GM10248 (cell line): ENCODE results near the gene NLRP9.

Experiments
- CTCF ChIA-PET: fragments of 300-600 bp; sonication (Branson Sonifier 250); formaldehyde crosslinking; extraction: SDS; loops from one replicate; lab custom pipeline; 2021; ENCODE audit warnings: antibody characterized with exemption; lab: Yijun Ruan, JAX
- POLR2A ChIA-PET: fragments of 350-650 bp; sonication (Branson Sonifier 250); formaldehyde crosslinking; extraction: SDS; loops from one replicate; lab custom pipeline; 2020; ENCODE audit warnings: antibody characterized with exemption; lab: Yijun Ruan, JAX
- DNase-seq: peaks from one replicate; pipeline ENCODE4 v3.0.0; 2012; ENCODE audit errors: extremely low spot score
- TF ChIP-seq, protein P1 (sequence below): IDR thresholded peaks from 2 replicates; pipeline ENCODE4 v1.5.1; 2012; ENCODE audit warnings: mild to moderate bottlenecking, low read depth; ENCODE audit errors: extremely low read depth, missing control alignments, control extremely low read depth

NLRP9 gene

DNA sequence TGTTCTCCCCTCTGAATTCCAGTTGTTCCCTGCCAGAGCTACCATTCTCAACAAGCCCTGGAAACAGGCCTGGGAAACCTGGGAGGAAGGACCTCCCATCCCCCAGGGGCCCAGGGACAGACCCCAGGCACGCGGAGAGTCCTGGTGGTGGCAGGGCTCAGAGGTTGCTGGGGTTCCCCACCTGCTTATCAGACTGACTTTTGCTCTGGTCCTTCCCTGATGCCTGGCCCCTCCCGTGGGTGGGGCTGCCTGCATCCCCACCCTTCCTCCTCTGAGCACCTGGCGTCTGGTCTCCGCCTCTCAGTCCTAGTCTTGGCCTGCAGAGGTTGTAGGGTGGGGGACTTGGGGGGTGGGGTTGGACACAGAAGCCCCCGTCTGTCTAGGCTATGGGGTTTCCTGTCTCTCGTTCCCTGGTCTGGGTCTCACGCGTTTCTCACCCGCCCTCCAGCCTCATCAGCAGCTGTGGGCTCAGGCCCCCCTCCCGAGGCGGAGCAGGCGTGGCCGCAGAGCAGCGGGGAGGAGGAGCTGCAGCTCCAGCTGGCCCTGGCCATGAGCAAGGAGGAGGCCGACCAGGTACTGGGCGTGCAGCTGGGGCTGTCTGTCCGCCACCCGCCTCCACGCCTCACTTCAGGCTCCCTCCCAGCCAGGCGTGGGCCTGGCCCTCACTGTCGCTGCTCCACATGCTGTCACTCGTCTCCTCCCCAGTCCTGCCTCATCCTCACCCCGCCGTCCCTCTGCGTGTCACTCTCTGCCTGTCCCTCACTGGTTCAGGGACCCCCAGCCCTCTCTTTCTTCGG is 49.6 kb downstream of the NLRP9 start:
- POLR2A ChIA-PET, result no interaction called here
- DNase-seq, result no peak
- TF ChIP-seq, protein P1, sequence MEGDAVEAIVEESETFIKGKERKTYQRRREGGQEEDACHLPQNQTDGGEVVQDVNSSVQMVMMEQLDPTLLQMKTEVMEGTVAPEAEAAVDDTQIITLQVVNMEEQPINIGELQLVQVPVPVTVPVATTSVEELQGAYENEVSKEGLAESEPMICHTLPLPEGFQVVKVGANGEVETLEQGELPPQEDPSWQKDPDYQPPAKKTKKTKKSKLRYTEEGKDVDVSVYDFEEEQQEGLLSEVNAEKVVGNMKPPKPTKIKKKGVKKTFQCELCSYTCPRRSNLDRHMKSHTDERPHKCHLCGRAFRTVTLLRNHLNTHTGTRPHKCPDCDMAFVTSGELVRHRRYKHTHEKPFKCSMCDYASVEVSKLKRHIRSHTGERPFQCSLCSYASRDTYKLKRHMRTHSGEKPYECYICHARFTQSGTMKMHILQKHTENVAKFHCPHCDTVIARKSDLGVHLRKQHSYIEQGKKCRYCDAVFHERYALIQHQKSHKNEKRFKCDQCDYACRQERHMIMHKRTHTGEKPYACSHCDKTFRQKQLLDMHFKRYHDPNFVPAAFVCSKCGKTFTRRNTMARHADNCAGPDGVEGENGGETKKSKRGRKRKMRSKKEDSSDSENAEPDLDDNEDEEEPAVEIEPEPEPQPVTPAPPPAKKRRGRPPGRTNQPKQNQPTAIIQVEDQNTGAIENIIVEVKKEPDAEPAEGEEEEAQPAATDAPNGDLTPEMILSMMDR, result no peak
- CTCF ChIA-PET, result no interaction called here

- CTCF ChIA-PET, result no interaction called here
- TF ChIP-seq, protein P1, result no peak
- no peak for DNase-seq
- POLR2A ChIA-PET, result no interaction called here
Observed at GRCh38 chr19:55687281-55688201, 50.7 kb downstream of the NLRP9 start.

DNA sequence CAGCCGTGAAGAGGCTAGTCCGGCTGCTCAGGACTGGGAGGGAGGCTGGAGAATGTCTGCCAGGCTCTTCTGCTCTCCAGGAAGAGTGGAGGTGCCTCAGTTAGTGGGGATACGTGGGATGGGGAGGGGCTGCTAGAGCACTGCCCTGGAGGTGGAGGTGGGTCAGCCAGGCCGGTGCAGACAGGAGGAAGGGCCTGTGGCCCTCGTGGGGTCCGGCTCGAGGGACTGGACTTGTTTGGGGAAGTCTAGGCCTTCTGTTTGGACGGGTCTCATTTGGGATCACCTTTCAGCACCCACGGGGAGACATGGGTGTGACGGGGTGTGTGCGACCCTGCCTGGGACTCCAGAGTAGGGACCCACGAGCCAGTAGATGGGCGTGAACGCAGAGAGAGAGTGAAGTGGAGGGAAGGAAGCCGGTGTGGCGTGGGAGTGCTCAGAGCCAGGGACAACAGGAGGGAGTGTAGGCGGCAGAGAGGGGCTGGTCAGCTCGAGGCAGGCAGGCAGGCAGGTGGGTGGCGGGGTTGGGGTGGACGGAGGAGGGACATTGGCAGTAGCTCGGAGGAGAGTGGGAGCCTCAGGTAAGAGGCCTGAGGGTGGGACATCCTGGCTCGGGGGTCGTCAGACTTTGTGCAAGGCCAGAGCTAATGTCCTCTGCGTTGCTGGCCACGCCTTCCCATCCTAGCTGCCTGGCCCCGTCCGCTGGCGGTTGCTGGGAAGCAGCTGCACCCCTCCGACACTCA is 51.7 kb downstream of the NLRP9 start:
- TF ChIP-seq, protein P1, result no peak
- ChIA-PET CTCF (no interaction called here), POLR2A (interaction anchor here (0.6 kb wide), 1 partner anchor 586 kb away, joined by 7 read pairs; no protein-coding TSS in a partner anchor)
- no peak for DNase-seq

DNA sequence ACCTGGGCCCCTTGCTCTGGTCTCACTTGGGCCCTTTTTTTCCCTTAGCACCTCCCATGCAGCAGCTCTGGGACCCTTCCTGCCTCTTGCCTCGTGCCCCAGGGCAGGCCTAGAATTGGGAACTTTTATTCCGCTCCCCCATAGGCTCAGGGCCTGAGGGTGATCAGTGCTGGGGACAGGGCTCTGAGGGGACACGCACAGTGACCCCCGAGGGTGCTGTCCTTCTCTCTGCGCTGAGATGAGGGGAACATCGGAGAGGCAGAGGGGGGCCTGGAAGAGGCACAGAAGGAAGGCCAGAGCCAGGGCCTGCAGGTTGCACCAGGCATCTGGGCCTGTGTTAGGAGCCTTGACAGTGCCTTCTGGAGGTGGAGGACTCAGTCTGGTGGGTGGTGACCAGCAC is 52.4 kb downstream of the NLRP9 start:
- POLR2A ChIA-PET, result no interaction called here
- no peak for DNase-seq
- CTCF ChIA-PET, result no interaction called here
- TF ChIP-seq, protein P1, result no peak

GRCh38 chr19:55684946-55685681 is 53.1 kb downstream of the NLRP9 start:
- DNase-seq, result no peak
- CTCF ChIA-PET, result no interaction called here
- TF ChIP-seq, protein P1, result no peak
- POLR2A ChIA-PET, result no interaction called here
